ENCODE data around the gene HMGXB4. TPM values are rescaled to one million over a fixed set of nuclear protein-coding genes. Genes with fewer than 3 reads are reported as not detected.

HMGXB4 gene
- total RNA-seq, 1 experiment from 2014 or later = 27.2 TPM

DNA sequence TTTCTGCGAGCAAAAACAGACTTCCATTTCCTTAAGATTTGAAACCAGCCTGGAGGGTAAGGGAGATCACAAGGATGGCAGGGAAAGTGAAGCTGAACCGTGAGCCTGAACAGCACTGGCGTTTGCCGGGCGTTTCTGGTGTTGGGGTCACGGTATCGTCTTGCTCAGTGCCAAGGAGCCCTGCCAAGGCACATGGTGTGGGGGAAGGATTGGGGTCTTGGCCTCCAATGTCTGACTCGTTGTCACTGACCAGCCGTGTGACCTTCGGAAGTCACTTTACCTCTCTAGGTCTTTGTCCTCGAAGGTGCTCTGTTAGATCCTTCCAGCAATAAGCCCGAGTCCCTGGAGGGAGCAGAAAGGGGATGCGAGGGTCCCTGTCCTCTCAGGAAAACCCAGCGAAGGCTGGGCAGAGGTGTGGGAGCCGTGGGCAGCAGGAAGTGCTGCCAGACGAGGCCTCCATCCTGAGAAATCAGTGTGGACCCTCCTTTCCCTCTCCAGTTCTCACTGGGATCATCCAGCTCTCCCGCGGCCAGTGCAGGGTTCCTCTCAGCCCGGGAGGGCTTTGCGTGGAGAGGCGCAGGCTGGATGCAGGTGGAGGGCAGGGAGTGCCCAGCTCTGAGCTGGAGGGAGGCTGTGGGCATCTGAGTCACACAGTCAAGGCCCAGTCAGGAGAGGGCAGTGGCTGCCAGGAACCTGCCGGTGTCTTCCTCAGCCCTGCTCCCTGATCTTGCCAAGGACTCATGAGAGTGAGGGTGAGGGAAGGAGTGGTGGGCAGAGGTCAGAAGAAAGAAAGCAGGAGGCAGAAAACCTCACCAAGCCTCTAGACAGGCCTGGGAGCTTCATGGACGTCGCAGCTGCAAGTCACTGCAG, 61.3 kb downstream of the HMGXB4 start:
- H3K27ac Mint-ChIP-seq (ENCODE audit: low read depth, unreplicated experiment) = no peak overlapping the region
- intact Hi-C loops (cut with micrococcal nuclease) = no loop called here
- ChIA-PET POLR2A (no interaction called here), CTCF (no interaction called here)
- TF ChIP-seq, protein P1, sequence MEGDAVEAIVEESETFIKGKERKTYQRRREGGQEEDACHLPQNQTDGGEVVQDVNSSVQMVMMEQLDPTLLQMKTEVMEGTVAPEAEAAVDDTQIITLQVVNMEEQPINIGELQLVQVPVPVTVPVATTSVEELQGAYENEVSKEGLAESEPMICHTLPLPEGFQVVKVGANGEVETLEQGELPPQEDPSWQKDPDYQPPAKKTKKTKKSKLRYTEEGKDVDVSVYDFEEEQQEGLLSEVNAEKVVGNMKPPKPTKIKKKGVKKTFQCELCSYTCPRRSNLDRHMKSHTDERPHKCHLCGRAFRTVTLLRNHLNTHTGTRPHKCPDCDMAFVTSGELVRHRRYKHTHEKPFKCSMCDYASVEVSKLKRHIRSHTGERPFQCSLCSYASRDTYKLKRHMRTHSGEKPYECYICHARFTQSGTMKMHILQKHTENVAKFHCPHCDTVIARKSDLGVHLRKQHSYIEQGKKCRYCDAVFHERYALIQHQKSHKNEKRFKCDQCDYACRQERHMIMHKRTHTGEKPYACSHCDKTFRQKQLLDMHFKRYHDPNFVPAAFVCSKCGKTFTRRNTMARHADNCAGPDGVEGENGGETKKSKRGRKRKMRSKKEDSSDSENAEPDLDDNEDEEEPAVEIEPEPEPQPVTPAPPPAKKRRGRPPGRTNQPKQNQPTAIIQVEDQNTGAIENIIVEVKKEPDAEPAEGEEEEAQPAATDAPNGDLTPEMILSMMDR (IDR thresholded peaks at IDR 0.05; ENCODE audit: unreplicated experiment) = no peak
- no peak overlapping the region for H3K4me3 Mint-ChIP-seq (ENCODE audit: unreplicated experiment)
- H3K27me3 Mint-ChIP-seq (ENCODE audit: insufficient read depth, unreplicated experiment) = no peaks in the 10 kb centered on the region
- H3K4me1 Mint-ChIP-seq (ENCODE audit: insufficient read depth, unreplicated experiment) = peaks cover 12% of the 10 kb centered on the region
- H3K9me3 Mint-ChIP-seq (ENCODE audit: unreplicated experiment) = no peaks in the 10 kb centered on the region
- H3K36me3 Mint-ChIP-seq (ENCODE audit: insufficient read depth, unreplicated experiment) = peaks cover 46% of the 10 kb centered on the region
- no peak for DNase-seq (ENCODE audit: unreplicated experiment)
- no TSS peak for BruUV-seq (replicated peaks)

DNA sequence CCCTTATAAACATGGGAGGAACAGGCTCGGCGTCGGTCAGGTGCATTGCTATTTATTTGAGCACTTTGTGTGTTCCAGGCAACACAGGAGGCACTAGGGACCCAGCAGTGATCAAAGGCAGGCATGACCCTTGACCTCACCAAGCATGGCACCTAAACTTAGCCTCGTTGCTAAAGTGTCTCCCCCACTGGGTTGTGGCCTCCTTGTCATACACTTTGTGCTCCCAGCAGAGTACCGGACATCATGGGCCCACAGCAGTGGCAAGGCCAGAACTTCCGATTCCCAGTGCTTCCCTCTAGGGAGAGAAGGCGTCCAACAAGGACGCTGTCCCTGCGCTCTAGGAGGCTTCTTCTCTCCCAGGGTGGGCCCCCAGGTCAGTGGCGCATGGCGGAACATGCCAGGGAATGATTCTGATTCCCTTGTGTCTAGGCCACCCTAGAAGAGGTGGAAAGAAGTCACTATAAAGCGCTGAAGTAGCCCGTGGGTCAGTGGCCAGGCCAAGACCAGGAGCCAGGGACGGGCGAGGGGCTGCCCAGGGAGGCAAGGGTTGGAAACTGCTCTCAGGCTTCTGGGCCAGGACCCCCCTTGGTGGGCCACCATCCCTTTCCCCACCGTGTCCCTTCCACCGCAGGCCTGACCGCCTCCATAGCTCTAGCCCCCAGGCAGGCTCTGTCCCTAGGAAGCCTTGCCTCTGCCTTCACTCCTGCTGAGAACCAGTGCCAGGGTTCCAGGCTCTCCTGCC, 62.1 kb downstream of the HMGXB4 start:
- Mint-ChIP-seq H3K27ac (ENCODE audit: low read depth, unreplicated experiment) (no peak overlapping the region), H3K4me3 (ENCODE audit: unreplicated experiment) (no peak overlapping the region), H3K4me1 (ENCODE audit: insufficient read depth, unreplicated experiment) (peaks cover 7% of the 10 kb centered on the region), H3K36me3 (ENCODE audit: insufficient read depth, unreplicated experiment) (peaks cover 55% of the 10 kb centered on the region), H3K27me3 (ENCODE audit: insufficient read depth, unreplicated experiment) (no peaks in the 10 kb centered on the region), H3K9me3 (ENCODE audit: unreplicated experiment) (no peaks in the 10 kb centered on the region)
- CTCF ChIA-PET = interaction anchor here (0.6 kb wide), 2 partner anchors 44 to 814 kb away, joined by 3 to 4 read pairs; no protein-coding TSS in a partner anchor
- intact Hi-C loops (cut with micrococcal nuclease) = no loop called here
- TF ChIP-seq, protein P1 (IDR thresholded peaks at IDR 0.05; ENCODE audit: unreplicated experiment) = no peak
- no TSS peak for BruUV-seq (replicated peaks)
- POLR2A ChIA-PET = no interaction called here
- DNase-seq (ENCODE audit: unreplicated experiment) = no peak

DNA sequence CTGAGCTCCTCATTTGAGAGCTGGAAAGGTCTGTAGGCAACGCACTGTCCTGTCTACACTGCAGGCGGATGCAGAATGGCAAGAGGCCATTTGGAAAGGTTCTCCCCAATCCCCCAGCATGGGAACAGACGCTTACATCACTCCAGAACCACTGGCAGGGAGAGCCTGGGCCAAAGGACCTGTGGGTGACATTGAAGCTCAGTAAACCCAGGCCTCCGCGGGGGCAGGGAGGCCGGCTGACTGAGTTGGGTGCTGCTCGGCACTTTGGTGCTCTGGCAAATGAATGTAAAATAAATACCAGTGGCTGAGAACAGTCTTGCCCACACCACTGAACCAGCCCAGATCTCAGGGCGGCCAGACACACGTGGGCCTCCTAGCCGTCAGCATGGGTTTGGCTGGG, 64.8 kb downstream of the HMGXB4 start:
- TF ChIP-seq, protein P1 (IDR thresholded peaks at IDR 0.05; ENCODE audit: unreplicated experiment) = no peak
- peaks cover 65% of the 10 kb centered on the region for H3K36me3 Mint-ChIP-seq (ENCODE audit: insufficient read depth, unreplicated experiment)
- BruUV-seq (replicated peaks) = no TSS peak
- ChIA-PET CTCF (no interaction called here), POLR2A (no interaction called here)
- no peaks in the 10 kb centered on the region for H3K27me3 Mint-ChIP-seq (ENCODE audit: insufficient read depth, unreplicated experiment)
- DNase-seq (ENCODE audit: unreplicated experiment) = no peak
- H3K4me3 Mint-ChIP-seq (ENCODE audit: unreplicated experiment) = no peak overlapping the region
- H3K9me3 Mint-ChIP-seq (ENCODE audit: unreplicated experiment) = no peaks in the 10 kb centered on the region
- no peaks in the 10 kb centered on the region for H3K4me1 Mint-ChIP-seq (ENCODE audit: insufficient read depth, unreplicated experiment)
- intact Hi-C loops (cut with micrococcal nuclease) = no loop called here
- H3K27ac Mint-ChIP-seq (ENCODE audit: low read depth, unreplicated experiment) = no peak overlapping the region

DNA sequence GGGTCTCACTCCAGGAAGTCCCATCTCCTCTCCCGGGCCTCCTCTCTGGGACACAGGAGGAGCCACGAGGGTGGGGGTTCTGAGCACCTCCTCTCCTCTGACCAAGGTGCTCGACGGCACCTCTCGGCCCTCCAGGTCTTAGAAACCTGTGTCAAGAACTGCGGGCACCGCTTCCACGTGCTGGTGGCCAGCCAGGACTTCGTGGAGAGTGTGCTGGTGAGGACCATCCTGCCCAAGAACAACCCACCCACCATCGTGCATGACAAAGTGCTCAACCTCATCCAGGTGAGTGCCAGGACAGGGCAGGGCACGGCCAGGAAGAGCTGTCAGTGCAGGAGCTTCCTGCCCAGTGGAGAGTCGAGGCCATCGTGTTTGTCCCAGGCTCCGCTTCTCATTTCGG, 65.6 kb downstream of the HMGXB4 start:
- no TSS peak for BruUV-seq (replicated peaks)
- Mint-ChIP-seq H3K27me3 (ENCODE audit: insufficient read depth, unreplicated experiment) (no peaks in the 10 kb centered on the region), H3K27ac (ENCODE audit: low read depth, unreplicated experiment) (no peak overlapping the region), H3K4me1 (ENCODE audit: insufficient read depth, unreplicated experiment) (no peaks in the 10 kb centered on the region), H3K9me3 (ENCODE audit: unreplicated experiment) (no peaks in the 10 kb centered on the region), H3K4me3 (ENCODE audit: unreplicated experiment) (no peak overlapping the region), H3K36me3 (ENCODE audit: insufficient read depth, unreplicated experiment) (peaks cover 65% of the 10 kb centered on the region)
- intact Hi-C loops (cut with micrococcal nuclease) = no loop called here
- no peak for DNase-seq (ENCODE audit: unreplicated experiment)
- CTCF ChIA-PET = no interaction called here
- POLR2A ChIA-PET = no interaction called here
- TF ChIP-seq, protein P1 (IDR thresholded peaks at IDR 0.05; ENCODE audit: unreplicated experiment) = no peak

Measured in MCF 10A (cell line).